ENCODE measurements around the gene NEGR1.
A peak's percentile ranks its signal among the peaks of the same experiment; 100 is the strongest.

Gene NEGR1

GRCh38 chr1:71641903-71642302, 640.4 kb downstream of the NEGR1 start:
- no peak for DNase-seq (ENCODE audit: low read depth, low spot score)

- no peak for DNase-seq (ENCODE audit: low read depth, low spot score)
Observed at GRCh38 chr1:71640998-71641397, 641.3 kb downstream of the NEGR1 start.

DNA sequence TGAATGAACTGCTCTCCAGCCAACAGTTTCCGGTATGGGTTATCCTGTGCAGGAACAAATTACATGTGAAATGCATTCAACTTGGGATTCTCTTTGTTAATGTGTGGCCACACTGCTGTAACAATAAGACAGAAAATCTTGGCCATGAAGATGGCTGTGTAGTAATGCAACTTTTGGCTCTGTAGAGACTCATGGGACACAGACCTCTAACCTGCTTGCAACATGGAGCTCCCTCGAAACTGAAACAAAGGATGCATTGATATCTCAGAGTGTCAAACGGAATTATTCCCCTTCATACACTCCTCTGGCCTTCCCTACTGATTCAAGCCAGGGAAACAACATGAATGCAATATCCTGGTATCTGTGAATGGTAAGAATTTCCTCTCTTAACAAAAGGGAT, 642.2 kb downstream of the NEGR1 start:
- DNase-seq (ENCODE audit: low read depth, low spot score), result no peak

GRCh38 chr1:71638081-71638766, 644.1 kb downstream of the NEGR1 start:
- peak; percentile 56 for DNase-seq (ENCODE audit: low read depth, low spot score)

GRCh38 chr1:71635568-71635967, 646.8 kb downstream of the NEGR1 start:
- DNase-seq (ENCODE audit: low read depth, low spot score), result no peak

GRCh38 chr1:71634159-71634558, 648.2 kb downstream of the NEGR1 start:
- DNase-seq (ENCODE audit: low read depth, low spot score), result no peak

DNA sequence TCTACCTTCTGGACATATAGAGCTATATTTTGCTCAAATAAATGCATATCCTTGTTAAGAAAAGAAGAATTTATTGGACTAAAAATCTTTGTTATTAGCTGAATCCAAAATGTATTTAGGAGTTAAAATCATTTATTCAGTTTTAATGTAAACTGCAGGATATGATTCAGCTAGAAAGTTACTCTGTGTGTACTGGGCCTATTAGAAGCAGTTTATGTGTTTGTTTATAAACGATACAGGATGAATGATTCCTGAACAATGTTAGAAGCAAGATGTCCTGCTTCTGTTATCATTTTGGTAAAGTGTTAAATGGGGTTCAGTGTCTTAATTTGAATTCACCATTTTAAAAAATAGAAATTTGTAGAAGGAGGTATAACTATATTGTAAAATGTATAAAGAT, 652.3 kb downstream of the NEGR1 start:
- DNase-seq (ENCODE audit: low read depth, low spot score), result no peak

DNA sequence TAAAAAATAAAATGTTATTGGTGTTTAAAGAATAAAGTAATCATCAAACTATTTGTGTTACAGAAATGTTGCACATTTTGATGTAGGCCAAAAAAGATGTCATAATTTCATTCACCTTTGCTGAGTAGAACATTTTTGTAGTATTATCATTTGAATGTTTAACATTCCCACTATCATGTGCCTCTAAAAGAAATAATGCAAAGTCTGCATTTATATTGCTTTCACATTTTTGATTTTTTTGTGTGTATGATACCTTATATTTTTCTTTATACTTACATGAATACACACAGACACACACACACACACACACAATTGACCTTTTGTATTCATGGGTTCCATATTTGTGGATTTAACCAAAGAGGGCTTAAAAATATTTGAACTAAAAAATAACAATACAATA, 657.3 kb downstream of the NEGR1 start:
- no peak for DNase-seq (ENCODE audit: low read depth, low spot score)

DNA sequence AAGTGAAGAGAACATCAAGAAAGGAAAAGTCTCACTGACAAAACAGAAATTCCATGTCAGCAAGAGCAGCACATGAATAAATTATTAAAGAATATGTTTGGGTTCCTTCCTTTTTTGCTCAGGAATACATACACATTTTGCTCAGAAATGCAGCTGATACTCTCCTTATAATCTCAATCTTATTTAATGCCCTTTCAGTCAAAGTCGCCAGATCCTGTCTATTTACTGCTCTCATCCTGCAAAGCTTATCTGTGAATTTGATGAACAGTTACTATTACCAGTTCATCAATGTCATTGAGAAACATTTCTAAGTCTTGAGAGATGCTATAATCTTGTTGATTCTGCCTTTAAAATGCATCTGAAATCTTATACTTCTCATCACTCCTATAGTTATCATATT, 658.5 kb downstream of the NEGR1 start:
- no peak for DNase-seq (ENCODE audit: low read depth, low spot score)

GRCh38 chr1:71621785-71622184, 660.6 kb downstream of the NEGR1 start:
- DNase-seq (ENCODE audit: low read depth, low spot score), result peak; percentile 26

DNA sequence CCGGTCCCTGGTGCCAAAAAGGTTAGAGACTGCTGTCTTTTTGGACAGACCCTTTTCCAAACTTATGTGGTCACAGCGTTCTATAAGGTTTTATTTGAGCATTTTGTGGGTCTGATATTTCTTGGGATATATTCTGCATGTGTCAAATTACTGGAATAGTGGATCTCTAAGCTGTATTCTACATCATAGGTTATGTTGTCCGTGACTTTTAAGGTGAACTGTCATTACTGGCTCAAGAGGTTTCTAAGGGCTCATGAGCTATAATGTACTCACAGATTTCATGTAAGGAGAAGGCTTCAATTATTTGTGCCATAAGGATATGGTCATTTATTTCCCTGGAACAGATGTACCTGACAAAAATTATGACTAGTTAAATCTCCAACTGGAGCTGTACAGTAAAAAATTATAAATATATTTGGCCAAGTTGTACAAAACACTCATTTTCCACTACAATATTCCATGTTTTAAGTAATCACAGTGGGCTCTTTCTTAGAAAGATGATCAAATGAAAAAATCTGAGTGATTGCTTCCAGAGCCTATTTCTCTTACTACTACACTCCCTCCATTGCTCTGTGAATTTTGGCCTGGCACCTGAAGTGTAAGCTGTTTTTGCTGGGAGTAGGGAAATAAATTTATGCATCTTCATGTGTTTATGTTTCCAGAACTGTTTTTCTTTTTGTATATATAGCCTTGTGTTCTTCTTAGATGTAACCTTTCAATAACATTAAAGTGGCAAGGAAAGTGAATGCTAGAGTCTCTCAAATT, 663.4 kb downstream of the NEGR1 start:
- DNase-seq (ENCODE audit: low read depth, low spot score), result no peak

- DNase-seq (ENCODE audit: low read depth, low spot score), result no peak
Observed at GRCh38 chr1:71618191-71618590, 664.1 kb downstream of the NEGR1 start.

- DNase-seq (ENCODE audit: low read depth, low spot score), result no peak
Observed at GRCh38 chr1:71610476-71610875, 671.9 kb downstream of the NEGR1 start.

DNA sequence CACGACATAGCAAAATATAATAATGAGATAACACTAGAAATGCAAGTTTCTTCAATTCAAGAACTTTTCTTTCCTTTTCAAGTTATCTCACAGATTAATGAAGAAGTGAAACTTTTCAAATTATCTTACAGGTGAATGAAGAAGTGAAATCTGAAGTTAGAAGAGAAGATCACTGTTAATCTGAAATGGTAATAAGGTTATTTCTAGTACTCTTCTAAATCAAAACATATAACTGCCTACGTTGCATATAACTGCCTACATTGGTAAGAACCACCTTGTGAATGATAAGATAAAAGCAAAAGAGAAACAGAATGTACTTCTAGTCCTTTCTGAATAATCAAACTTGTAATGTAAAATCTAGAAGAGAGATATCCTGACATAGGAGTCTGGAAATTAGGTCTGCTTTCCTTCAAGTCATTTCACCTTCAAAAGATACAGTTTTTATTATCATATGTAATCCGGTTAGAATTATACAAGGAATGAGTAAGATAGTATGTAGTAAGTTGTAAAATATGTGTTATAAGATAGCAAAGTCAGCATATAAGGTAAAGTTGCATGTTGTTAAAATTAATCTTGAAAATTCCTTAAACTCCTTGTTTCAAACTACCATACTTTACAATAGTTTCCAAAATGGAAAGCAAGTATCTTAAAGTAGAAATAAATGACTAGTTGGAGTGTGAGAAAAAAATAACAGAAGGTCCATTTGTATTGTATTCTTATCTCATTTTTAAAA, 679.1 kb downstream of the NEGR1 start:
- DNase-seq (ENCODE audit: low read depth, low spot score), result no peak

- DNase-seq (ENCODE audit: low read depth, low spot score), result no peak
Observed at GRCh38 chr1:71600023-71600422, 682.3 kb downstream of the NEGR1 start.

DNA sequence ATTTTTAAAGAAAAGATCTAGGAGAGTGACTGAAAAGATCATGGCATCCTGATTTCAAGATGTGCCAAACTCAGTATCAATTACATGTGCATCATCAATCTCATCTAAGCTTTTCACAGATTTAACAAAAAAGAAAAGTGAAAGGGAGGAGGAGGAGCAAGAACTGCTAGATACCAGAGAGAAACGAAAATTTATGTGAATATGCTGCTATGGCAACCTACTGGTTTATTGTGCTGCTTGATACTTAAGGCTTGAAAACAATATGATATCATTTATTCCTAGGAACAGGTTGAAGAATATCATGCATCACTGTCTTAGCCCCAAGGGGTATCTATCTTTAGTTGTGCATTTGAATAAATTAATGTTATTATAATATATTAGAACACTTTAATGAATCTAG, 683.0 kb downstream of the NEGR1 start:
- no peak for DNase-seq (ENCODE audit: low read depth, low spot score)

- DNase-seq (ENCODE audit: low read depth, low spot score), result no peak
Observed at GRCh38 chr1:71593523-71593922, 688.8 kb downstream of the NEGR1 start.

DNA sequence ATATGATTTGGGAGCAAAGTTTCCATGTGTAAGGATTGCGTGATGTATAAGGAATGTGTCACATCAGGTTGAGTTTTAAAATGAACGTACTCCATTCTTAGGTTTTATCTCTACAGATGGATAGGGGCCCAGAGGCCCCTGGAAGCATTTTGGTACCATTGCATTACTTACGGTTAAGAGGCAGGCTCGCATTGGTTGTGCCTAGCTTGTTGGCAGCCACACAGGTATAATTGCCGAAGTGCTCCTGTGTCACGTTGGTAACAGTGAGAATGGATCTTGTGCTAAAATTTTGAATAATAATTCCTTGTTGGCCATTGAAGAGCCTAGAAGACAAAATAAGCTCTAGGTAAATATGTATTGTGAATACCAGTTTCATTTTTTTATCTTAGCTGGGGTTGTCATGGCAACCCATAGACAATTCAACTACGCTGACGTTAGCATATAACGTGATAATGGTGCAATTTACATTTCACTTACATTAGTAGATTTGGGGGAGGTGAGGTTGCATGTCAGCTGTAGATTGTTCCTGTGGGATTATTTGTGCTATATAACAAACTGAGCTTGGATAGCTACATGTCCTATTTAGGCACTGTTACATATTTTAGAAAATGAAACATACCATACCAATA, 689.6 kb downstream of the NEGR1 start:
- DNase-seq (ENCODE audit: low read depth, low spot score), result no peak

DNA sequence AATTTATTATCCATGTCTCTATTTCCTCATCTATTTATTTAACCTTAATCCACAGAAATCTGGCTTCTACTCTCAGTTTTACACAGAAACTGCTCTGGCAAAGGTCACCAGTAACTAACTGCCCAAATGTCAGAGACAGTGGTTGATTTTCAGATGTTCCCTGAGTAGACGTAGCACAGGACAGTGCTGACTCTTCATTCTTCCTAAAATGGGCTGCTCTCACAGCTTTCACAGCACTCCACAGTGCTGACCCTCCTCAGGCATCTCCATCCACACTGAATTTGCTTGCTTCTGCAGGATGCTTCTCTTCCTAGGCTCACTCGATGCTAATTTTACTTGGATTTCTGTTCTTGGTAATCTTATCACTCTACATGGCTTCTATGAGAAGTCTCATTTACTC, 693.3 kb downstream of the NEGR1 start:
- DNase-seq (ENCODE audit: low read depth, low spot score), result no peak

DNA sequence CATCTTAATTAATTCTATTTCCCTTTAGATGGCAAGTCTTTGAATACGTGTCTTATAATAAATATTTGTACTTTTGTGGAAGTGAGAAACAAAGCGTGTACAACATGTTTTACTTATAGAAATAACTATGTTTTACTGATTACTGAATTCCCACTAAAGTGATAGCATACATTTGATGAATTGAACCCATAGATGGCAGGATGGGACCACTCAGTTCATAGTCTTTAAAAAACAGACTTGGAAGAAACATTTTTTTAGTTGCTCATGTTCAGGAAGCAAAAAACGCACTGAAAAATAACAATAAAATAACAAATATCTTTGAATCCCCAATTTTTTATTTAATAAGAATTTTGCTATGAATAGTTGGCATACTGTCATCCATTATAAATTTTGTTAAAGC, 694.4 kb downstream of the NEGR1 start:
- DNase-seq (ENCODE audit: low read depth, low spot score), result peak; percentile 37

DNA sequence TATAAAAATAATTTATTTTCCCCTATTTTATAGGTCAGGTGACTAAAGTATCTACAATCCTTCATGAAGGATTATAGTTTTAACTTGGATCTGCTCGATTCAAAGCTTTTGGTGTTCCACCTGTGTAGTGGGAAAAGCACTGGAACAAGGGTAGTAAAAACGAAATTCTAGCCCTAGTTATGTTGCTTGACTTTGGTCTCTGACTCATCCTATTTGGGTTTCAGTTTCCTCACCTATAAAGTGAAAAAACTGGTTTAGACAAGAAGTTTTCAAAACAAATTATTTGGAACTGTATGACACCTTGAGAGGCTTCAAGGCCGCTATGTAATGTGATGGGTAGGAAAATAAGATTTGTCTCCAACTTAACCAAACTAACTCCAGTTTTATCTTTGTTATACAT, 696.3 kb downstream of the NEGR1 start:
- no peak for DNase-seq (ENCODE audit: low read depth, low spot score)

GRCh38 chr1:71583756-71584155, 698.6 kb downstream of the NEGR1 start:
- no peak for DNase-seq (ENCODE audit: low read depth, low spot score)

All from astrocyte of the hippocampus (primary cell).